Stomach (tissue), 4 donors: ENCODE data around the gene CRTC2.

Experiments
- POLR2A ChIP-seq, 4 donors: fragments of 450-650 bp; IDR thresholded peaks; one replicate each; pipeline ENCODE4 v1.6.1; 2016; ENCODE audit warnings: antibody characterized with exemption in 4 of 4, control low read depth in 2 of 4, mild to moderate bottlenecking in 1 of 4, moderate library complexity in 1 of 4
- TF ChIP-seq, protein P1 (sequence below), 7 experiments: fragments of 450-650 bp in 4 of 7; fragments of 200-600 bp in 3 of 7; sonication (generic) in 3 of 7; IDR thresholded peaks; one replicate each; pipeline ENCODE4 v1.5.1; 2016 to 2019; ENCODE audit warnings: antibody characterized with exemption in 7 of 7, control low read depth in 2 of 7, mild to moderate bottlenecking in 1 of 7

- TF ChIP-seq, protein P1, sequence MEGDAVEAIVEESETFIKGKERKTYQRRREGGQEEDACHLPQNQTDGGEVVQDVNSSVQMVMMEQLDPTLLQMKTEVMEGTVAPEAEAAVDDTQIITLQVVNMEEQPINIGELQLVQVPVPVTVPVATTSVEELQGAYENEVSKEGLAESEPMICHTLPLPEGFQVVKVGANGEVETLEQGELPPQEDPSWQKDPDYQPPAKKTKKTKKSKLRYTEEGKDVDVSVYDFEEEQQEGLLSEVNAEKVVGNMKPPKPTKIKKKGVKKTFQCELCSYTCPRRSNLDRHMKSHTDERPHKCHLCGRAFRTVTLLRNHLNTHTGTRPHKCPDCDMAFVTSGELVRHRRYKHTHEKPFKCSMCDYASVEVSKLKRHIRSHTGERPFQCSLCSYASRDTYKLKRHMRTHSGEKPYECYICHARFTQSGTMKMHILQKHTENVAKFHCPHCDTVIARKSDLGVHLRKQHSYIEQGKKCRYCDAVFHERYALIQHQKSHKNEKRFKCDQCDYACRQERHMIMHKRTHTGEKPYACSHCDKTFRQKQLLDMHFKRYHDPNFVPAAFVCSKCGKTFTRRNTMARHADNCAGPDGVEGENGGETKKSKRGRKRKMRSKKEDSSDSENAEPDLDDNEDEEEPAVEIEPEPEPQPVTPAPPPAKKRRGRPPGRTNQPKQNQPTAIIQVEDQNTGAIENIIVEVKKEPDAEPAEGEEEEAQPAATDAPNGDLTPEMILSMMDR (IDR thresholded peaks at IDR 0.05): no peak
- TF ChIP-seq POLR2A (IDR thresholded peaks at IDR 0.05): no peak
Measured at GRCh38 chr1:153926405-153926804, 32.0 kb downstream of the CRTC2 start.
